ENCODE measurements around the gene CCND2.

GRCh38 chr12:4286771-4287317 is 13.3 kb downstream of the CCND2 start:
- TF ChIP-seq CTCF (IDR thresholded peaks at IDR 0.05) (no peak), POLR2A (IDR thresholded peaks at IDR 0.05) (no peak)

All from ovary (tissue), 3 donors.